HG03097 (cell line): ENCODE data around the gene LMO2.
"Not testable (repeated sequence)": the region's sequence is repeated elsewhere in the genome, so short reads cannot be mapped to it uniquely, and the experiment has no call there.

ENCODE experiments used
- ATAC-seq: cut with Tn5 transposase; IDR thresholded peaks from one replicate; pipeline ENCODE4 v1.9.1; 2021; ENCODE audit not compliant: unreplicated experiment, low FRiP score

LMO2 gene

GRCh38 chr11:33866936-33867335, 24.9 kb downstream of the LMO2 start:
- ATAC-seq = no peak

DNA sequence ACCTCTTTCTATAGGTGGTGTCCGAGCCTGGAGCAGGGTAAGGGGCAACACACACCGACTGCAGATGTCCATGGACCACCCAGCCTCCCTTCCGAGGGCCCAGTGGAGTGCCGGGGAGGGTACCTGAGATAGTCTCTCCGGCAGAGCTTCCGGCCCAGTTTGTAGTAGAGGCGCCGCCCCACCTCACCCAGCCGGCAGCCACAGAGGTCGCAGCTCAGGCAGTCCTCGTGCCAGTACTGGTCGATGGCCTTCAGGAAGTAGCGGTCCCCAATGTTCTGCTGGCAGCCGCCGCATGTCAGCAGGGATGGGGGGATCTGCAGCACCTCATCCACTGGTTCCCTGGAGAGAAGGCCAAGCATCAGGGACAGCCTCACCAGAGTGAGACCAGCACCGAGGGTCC, 27.4 kb downstream of the LMO2 start:
- no peak for ATAC-seq

DNA sequence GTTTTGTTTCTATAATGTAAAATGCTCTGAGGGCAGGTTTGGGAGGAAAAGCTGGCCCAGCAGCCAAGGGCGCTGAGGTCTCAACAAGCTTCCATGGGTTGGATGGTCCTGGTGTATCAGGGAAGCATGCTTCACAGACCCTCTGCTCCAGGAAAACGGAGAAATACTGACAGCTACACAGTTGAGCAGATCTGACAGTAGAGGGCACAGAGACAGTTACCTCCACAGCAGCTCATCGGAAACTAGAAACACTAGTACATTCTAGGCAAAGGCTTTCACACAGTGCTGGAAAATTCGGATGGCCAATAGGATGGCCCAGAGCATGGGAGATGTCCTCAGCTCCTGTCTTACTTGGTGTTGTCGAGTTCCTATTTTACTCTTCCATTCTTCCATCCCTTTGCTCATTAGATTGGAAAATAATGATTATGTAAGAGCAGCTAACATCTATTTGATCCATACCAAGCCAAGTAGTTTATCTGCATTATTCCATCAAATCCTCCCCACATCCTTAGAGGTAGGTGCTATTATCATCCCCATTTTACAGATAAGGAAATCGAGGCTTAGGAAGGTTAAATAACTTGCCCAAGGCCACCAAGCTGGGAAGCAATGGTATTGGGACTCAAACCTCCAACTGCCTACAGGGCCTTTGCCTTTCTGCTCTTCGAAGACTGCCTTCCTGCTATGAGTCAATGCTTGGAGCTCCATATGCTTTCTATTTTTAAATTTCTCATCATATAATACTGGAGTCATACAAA, 28.3 kb downstream of the LMO2 start:
- ATAC-seq = no peak

GRCh38 chr11:33861941-33862589, 29.8 kb downstream of the LMO2 start:
- ATAC-seq = no peak

DNA sequence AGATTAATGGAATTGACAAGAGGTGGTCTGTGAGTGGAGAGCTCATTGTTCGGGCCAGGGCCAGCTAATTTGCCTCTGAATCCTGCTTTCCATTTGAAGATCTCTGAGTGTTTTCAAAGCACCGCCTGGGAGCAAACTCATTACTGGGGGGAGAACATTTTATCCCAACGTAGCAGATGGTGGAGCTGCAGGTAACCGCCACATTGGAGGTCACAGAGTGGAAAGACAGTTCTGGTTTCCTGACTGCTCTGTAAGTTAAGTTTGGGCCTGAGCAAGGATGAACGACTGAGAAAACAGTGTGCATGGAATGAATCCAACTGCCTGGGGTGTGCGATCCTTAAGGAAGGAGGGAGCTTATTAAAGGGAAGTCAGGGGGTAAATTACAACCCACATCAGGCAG, 30.5 kb downstream of the LMO2 start:
- ATAC-seq = no peak

GRCh38 chr11:33860926-33861325, 30.9 kb downstream of the LMO2 start:
- no peak for ATAC-seq

DNA sequence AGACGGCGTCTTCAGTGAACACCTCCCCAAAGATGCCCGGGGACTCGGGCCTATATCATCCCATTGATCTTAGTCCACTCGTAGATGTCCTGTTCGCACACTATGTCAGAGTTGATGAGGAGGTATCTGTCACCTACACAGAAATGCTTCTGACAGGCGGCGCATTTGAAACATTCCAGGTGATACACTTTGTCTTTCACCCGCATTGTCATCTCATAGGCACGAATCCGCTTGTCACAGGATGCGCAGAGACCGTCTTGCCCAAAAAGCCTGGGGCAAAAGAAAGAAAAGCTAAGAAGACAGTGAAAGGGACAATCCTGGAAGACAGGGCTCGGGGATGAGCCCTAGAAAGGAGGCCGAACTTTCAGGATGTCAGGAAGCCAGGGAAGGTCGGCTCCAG, 32.6 kb downstream of the LMO2 start:
- no peak for ATAC-seq

DNA sequence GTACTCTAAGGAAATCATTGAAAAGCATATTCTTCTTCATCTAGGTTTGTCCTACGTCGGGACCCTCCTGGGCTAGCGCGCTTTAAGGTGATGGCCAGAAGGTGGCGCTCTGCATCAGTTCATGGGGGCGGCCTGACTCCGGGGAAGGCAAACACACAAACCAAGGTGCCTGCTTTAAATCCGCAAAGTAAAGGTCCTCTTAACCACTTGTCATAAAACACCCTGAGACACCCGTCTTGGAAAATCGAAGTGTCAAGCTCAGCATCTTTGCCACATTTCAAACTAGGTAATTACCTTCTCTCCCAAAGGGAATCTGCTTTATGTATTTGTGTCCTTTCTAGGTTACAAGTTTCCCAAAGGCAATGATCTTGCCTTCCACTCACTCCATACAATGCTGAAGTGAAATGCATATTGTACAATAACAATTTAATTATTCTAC, 33.9 kb downstream of the LMO2 start:
- no peak for ATAC-seq

DNA sequence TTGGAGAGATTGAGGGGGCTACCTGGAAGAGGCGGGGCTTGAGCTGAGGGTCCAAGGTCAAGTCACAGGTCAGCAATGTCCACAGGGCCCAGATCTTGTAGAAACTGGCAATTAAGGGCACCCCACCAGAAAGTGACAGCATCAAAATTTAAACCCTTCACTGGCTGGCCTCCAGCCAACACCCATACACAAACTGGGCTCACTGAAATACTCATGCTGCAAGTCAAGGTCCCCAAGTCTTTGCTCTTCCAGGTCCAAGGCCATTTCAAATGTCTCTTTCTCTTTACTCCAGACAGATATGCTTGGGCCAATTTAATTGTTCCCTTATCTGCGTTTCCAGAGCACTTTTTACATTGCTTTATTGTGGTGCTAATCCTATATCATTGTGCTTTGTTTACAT, 36.4 kb downstream of the LMO2 start:
- ATAC-seq = no peak

DNA sequence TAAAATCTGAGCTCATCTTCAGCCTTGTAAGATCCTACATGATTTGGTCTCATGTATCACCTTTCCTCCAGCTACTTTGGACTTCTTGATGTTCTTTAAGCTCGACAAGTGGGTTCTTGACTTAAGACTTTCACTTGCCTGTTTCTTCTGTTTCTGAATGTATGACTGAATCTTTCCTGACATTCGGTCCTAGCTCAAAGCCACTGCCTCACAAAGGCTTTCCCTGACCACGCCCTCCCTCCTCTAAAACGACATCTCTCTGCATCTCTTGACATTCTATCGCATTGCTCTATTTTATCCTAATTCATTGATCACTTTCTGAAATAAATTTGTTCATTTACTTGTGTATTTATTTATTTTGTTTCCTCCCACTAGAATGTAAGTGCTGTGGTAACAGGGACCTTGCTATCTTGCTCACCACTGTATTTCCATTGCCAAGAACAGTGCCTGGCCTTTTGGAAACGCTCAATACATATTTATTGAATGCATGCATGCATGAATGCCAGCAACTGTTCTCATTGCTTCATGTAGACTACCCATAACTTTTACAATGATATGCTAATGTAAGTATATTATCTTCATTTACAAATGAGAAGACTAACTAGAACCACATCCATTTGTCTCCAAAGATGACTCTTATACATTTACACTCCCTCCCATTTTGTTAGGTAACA, 43.0 kb downstream of the LMO2 start:
- ATAC-seq = no peak

DNA sequence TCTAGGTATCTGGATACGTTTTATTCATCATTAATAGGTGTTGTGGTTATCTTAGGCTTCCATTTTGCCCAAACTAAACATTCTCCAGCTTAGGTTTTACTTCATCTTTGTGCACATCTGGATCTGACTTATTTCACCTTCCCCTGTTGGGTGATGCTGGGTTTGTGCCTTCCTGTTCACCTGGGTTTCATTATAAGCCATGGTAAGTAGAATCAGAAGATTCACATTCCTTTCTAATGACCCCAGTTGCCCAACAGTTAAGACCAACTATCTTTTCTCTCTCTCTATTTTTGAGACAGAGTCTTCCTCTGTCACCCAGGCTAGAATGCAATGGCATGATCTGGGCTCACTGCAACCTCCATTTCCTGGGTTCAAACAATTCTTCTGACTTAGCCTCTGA, 44.6 kb downstream of the LMO2 start:
- no peak for ATAC-seq

GRCh38 chr11:33844236-33844635, 47.6 kb downstream of the LMO2 start:
- ATAC-seq = no peak

DNA sequence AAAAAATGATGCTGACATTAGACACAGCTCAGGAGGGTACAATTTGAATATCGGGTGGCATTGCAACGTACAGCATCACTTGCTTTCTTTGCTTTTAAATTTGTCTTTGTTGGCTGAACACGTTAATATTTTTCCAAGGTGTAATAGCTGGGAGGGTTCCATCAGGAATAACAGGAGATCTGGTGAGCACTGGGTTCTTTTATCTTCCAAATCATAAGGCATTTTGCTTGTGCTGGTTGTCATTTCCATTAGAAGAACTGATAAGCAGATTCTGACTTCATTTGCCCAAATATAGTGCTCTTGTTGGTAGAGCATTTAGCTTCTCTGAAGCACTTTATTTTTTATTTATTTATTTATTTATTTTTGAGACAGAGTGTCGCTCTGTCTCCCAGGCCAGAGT, 48.9 kb downstream of the LMO2 start:
- no peak for ATAC-seq

DNA sequence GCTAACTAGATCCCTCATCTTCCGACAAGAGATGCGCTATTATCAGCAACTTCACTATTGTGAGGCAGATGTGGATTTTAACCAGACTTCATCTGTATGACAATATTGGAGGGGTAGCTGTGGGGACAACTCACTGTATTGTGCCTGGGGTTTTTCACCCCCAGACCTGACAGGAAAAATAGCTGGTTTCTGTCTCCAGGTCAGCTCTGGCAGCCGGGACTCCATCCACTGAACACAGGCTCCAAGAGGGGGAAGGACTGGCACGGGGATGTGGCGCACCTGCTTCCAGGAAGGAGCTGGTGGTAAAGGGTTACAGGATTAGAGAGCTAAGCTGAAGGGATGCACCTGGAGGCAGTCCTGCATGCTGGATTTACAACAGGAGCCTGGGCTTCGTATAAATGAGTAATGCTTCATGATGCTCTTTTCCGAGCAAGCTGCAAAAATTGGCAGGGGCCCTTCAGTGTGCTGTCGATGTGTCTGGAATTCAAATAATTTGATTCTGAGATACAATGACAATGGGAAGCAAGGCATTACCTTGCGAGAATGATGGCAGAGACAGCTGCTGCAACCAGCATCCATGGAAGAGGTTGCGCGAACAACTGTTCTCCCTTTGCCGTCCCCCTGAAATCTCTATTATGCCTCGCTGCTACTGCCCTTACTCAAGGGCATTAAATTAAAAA, 49.5 kb downstream of the LMO2 start:
- ATAC-seq = no peak

DNA sequence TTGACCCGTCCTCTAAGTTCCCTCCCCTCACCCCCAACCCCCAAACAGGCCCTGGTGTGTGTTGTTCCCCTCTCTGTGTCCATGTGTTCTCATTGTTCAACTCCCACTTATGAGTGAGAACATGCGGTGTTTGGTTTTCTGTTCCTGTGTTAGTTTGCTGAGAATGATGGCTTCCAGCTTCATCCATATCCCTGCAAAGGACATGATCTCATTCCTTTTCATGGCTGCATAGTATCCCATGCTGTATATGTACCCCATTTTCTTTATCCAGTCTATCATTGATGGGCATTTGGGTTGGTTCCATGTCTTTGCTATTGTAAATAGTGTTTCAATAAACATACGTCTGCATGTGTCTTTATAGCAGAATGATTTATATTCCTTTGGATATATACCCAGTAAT, 53.6 kb downstream of the LMO2 start:
- ATAC-seq = not testable (repeated sequence)

- not testable (repeated sequence) for ATAC-seq
Observed at GRCh38 chr11:33837334-33837733, 54.5 kb downstream of the LMO2 start.

- ATAC-seq = no peak
Observed at GRCh38 chr11:33835143-33835878, 56.6 kb downstream of the LMO2 start.

GRCh38 chr11:33832676-33833075, 59.2 kb downstream of the LMO2 start:
- ATAC-seq = no peak

GRCh38 chr11:33830903-33831648, 60.8 kb downstream of the LMO2 start:
- ATAC-seq = no peak
